ENCODE measurements around the gene DHDDS. TPM values are rescaled to one million over a fixed set of nuclear protein-coding genes. Genes with fewer than 3 reads are reported as not detected.
"Not testable (repeated sequence)": the region's sequence is repeated elsewhere in the genome, so short reads cannot be mapped to it uniquely, and the experiment has no call there.

Gene DHDDS
- total RNA-seq, 1 experiment from 2014 or later = 61.3 TPM

DNA sequence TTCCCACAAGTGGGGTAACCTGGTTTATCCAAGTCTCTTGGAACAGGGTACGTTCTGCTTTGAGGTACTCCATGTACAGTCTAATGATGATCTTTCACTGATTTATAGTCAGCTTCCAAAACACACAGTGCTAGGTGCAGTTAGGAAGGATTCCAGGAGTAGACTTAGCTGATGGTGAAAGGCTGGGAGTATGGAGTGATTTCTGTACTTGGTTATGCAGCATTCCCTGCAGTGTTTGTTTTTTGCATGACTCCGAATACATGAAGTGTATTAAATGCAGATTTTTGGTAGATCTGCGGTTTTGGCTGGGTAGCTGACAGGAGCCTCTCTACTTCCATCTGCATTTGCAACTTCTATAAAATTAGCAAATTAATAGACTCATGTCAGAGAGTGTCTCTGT, 43.9 kb downstream of the DHDDS start:
- DNase-seq (ENCODE audit: low spot score) = no peak

DNA sequence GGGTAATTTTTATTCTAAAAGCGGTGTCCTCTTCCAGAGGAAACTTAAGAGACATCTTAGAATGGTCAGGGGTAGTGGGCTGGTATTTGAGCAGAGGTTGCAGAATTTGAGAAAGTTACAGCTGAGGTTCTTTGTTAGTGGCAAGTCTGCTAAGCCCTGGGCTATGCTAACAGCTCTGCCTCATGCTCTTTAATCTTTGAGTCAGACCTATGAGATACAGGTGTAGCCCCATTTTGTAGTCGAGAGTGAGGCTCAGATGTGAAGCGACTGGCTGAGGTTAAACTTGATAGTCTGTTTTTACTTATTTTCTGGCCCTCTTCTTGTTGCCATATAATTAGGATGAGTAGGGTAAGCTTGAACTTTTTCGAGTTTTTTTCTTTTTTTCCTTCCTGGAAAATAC, 44.8 kb downstream of the DHDDS start:
- no peak for DNase-seq (ENCODE audit: low spot score)

DNA sequence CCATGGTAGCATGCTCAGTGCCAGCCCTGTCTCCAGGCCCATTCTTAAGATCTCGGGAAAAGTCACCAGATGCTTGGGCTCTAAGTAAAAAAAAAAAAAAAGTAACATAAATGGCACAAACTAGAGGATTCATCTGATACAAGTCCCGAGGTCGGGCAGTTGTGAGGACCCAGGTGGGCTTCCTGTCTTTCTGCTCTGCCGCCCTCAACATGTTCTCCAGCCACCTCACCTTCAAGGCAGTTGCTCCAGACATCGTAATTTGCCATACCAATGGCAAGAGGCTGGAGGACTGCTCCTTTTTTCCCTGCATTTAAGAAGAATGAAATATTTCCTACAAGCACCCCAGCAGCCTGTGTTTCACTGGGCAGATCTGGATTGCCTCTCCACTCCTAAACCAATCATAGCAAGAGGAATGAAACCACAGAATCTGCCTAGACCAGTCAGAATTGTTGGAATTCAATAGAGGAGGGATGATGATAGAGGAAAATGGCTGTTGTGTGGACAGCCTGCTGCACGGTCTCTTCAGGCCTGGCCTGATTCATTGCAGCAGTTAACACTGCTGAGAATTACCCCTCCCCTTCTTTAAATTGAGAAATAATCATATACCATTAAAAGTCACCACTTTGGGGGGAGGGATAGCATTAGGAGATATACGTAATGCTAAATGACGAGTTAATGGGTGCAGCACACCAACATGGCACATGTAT, 45.5 kb downstream of the DHDDS start:
- DNase-seq (ENCODE audit: low spot score) = no peak

DNA sequence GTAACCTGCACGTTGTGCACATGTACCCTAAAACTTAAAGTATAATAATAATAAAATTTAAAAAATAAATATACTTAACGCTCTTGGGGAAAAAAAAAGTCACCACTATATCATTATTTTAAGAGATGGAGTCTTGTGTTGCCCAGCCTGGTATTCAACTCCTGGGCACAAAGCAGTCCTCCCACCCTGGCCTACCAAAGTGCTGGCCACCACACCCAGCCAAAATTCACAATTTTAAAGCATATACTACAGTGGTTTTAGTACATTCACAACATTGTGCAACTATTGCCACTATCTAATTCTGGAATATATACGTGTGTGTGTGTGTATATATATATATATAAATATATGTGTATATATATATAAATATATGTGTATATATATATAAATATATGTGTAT, 46.0 kb downstream of the DHDDS start:
- DNase-seq (ENCODE audit: low spot score) = no peak

DNA sequence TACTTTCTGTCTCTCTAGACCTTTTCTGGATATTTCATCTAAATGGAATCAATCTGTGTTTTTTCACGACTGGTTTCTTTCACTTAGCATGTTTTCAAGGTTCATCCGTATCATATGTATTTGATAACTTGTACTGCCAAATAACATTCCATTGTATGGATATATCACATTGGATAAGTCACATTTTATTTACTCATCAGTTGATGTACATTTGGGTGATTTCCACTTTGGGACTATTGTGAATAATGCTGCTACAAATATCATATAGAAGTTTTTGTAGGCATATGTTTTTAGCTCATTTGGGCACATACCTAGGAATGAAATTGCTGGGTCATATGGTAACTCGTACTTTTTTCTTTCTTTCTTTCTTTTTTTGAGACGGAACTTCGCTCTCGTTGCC, 46.9 kb downstream of the DHDDS start:
- DNase-seq (ENCODE audit: low spot score) = no peak

DNA sequence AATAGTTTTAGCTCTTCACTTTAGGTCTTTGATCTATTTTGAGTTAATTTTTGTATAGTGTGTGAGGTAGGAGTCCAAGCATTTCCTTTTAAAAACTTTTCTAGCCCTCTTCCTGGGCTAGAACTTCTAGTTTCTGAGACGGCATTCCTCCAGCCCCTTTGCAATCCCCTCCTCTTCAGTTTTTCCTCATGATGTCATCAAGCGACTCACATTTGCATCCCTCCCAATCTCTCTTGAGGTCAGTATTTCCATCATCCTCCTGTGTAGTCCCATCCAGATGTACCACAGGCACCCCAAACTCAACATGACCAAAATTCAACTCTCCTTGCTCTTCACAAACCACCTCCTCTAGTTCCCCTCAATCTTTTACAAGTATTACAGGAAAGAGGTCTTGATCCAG, 50.8 kb downstream of the DHDDS start:
- DNase-seq (ENCODE audit: low spot score) = no peak

DNA sequence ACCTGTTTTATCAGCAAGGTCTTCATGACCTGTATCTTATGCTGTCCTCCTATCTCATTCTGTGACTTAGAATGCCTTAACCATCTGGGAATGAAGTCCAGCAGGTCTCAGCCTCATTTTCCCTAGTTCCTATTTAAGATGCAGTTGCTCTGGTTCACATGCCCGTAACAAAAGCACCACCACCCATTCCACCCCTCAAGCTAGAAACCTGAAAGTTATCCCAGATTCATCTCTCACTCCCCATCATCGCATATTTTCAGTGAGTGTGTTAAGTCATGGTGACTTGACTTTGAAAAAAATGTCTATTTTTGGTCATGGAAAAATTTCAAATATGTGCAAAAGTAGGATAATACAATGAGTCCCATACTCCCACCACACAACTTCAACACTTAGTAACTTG, 51.9 kb downstream of the DHDDS start:
- DNase-seq (ENCODE audit: low spot score) = no peak

DNA sequence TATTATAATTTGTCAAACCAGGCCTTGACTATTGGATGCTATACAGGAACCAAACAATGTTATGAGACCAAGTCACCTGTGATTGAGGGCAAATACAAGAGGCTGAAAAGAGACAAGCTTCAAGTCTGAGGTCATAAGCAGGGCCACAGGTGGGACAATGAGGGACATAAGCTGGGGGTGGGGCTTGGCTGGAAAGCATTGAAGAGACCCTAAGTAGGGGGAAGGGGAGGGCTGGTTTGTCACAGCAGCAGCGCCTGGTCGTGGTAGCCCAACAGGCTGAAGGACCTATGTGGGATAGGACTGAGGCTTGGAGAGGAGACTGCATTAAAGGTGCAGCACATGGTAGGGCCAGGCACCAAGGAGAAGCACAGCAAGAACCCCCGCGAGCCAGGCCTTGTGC, 58.0 kb downstream of the DHDDS start:
- DNase-seq (ENCODE audit: low spot score) = no peak

DNA sequence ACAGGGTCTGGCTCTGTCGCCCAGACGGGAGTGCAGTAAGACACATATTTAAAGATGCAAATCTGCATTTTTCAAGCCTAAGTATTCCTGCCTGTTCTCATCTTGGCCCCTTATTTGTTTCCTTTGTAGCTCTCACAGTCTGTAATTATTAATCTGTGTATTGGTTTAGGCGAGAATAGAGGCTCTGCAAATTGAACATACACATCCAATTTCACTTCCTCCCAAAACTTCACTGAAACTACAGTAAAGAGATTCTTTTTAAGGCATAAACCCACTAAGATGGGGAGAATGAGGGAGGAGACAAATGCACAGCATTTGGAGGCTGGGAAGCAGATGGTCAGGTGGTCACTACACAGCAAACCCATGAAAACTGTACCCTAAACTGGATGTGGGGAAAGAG, 61.1 kb downstream of the DHDDS start:
- DNase-seq (ENCODE audit: low spot score) = no peak

DNA sequence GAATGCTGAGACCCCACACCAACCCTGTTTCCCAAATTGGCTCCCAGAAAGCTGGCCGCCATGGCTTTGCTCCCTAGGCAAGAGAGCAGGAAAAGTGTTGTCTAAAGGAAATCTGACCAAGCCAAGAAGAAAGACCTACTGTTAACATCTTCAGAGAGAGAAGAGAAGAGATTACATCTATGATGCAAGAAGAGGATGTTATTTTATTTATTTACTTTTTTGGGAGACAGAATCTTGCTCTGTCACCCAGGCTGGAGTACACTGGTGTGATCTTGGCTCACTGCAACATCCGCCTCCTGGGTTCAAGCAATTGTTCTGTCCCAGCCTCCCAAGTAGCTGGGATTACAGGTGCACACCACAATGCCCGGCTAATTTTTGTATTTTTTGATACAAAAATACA, 61.8 kb downstream of the DHDDS start:
- no peak for DNase-seq (ENCODE audit: low spot score)

DNA sequence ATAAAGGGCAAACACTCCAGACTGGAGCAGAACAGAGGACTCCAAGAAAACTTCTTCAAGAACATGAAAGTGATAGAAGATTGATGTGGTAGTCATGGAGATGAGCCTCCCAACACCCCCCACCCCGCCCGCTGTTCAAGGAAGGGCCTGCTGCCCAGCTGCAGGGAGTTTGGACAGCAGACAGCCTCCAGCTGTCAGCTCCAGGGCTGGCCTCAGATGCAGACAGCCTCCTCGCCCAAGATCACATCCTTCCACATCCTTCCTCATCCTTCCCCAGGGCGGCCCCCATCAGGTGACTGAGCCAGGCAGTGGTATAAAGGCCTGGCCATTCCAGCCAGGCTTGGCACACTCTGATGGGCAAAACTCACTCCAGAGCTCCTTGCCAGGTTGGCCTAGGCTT, 64.7 kb downstream of the DHDDS start:
- no peak for DNase-seq (ENCODE audit: low spot score)

DNA sequence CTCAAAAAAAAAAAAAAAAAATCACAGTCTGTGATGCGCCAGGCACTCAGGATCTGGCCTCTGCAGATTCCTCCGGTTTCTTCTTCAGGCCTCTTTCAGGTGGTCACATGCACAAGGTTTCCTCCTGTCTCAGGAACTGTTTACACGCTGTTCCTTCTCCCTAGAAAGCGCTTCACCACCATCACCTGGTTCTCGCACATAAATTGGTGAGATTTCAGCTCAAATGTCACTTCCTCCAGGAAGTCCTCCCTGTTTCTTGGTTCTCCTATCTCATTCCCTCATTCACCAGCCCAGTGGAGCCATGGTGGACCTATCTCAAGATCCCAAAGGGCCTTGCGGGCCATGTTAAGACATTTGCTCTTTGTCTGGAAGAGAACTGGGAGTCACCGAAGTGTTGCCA, 66.8 kb downstream of the DHDDS start:
- no peak for DNase-seq (ENCODE audit: low spot score)

DNA sequence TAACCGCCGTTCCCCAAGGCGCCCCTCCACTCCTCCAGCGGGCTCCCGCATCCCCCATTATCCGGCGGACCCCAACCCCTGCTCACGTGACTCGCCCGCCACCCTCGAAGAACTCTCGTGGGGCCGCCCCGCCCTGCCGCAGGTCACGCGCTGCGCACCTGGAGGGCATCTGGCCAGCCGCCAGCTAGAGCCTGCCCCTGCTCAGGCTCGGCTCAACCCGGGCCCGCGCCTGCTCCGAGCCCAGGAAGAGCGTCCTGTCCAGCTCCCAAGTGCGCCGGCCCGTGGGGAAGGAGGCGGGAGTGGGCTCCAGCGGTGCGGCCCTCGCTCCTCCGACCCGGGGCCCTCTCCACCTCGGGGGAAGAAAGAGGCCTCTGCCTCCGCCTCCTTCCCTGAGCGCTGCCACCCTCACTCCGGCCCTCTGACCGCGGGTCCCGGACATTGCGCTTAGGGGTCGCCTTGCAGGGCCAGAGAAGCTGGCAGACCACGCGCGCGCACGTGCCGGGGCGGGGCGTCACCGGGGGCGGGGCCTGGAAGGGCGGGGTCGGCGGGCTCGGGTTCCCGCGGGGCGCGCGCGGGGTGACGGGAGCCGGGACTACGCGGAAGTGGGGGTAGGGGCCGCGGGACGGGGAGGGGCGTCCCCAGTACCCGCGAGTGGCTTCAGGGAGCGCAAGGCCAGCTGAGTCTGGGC, 68.5 kb downstream of the DHDDS start:
- DNase-seq (ENCODE audit: low spot score) = peak; percentile 51

DNA sequence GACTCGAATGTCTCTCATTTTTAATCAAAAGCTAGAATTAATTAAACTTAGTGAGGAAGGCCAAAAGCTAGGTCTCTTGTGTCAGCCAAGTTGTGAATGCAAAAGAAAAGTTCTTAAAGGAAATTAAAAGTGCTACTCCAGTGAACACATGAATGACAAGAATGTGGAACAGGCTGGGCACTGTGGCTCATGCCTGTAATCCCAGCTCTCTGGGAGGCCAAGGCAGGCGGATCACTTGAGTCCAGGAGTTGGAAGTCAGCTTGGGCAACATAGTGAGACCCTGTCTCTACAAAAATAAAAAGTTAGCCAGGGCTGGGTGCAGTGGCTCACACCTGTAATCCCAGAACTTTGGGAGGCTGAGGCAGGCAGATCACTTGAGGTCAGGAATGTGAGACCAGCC, 78.6 kb downstream of the DHDDS start:
- DNase-seq (ENCODE audit: low spot score) = not testable (repeated sequence)

DNA sequence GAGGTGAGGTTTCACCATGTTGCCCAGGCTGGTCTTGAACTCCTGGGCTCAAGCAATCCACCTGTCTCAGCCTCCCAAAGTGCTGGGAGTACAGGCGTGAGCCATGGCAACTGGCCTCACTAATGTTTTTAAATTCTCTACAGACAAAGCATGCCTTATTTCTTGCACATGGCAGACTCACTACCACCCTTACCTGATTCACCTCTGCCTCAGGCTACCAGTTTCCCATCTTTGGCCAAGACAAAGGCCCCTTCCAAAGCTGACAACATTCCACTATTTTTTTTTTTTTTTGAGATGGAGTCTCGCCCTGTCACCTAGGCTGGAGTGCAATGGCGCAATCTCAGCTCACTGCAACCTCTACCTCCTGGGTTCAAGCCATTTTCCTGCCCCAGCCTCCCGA, 83.7 kb downstream of the DHDDS start:
- not testable (repeated sequence) for DNase-seq (ENCODE audit: low spot score)

DNA sequence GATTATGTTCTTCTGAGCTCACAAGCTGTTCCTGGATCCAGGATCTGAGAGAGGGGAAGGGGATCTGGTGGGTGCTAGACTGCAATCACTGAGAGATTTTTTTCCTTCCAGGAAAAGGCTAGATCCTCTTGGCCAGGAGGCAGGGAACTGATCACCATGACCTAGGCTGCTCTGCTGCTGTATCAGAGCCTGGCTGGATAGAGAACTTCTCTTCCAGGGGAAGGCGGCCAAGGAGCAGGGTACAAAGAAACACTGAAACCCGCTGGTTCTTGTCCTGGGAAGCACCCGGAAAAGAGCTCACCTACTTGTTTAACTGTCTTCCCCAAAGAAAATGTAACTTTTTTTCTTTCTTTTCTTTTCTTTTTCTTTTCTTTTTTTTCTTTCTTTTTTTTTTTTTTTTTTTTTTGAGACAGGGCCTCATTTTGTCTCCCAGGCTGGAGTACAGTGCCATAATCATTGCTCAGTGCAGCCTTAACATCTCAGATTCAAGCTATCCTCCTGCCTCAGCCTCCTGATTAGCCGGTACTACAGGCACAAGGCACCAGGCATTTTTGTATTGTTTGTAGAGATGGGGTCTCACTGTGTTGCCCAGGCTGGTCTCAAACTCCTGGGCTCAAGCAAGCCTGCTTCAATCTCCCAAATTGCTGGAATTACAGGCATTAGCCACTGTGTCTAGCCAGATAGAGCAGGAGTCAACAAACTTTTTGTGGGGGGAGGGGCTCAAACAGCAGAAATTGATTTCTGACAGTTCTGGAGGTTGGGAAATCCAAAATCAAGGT, 85.1 kb downstream of the DHDDS start:
- no peak for DNase-seq (ENCODE audit: low spot score)

DNA sequence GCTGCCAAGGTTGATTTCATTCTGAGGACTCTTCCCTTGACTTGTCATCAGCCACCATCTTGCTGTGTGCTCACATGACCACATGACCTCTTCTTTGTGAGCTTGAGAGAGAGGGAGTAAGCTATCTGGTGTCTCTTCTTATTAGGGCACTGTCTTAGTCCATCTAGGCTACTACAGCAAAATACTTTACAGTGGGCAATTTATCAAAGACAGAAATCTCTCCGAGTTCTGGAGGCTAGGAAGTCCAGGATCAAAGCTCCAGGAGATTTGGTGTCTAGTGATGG, 85.6 kb downstream of the DHDDS start:
- no peak for DNase-seq (ENCODE audit: low spot score)

DNA sequence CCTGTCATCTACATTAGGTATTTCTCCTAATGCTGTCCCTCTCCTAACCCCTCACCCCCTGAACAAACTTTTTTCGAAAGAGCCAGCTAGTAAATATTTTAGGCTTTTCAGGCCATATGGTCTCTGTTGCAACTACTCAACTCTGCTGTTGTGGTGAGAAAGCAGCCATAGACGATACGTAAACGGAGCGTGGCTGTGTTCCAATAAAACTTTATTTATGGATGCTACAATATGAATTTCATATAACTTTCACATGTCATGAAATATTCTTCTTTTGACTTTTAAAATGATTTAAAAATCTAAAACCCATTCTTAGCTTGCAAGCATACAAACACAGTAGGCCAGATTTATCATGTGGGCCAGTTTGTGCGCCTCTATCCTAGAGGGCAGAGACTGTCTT, 86.2 kb downstream of the DHDDS start:
- DNase-seq (ENCODE audit: low spot score) = no peak

DNA sequence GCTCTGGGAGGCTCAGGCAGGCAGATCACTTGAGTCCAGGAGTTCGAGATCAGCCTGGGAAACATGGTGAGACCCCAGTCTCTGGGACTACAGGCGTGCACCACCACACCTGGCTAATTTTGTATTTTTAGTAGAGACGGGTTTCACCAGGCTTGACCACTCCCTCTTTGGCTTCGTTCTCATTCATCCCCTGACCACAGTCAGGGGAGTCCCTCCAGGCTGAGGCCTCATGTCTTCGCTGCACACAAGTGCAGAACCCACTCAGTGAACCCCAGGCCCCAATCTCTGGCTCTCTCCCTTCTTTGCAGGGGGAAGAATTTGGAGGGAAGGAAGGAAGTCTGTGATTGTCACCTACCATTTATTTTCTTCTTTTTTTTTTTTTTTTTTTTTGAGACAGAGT, 88.2 kb downstream of the DHDDS start:
- DNase-seq (ENCODE audit: low spot score) = no peak
